Ovary (tissue), 9 donors: Measurements from ENCODE around the gene HOATZ. TPM values are rescaled to one million over a fixed set of nuclear protein-coding genes. Genes with fewer than 3 reads are reported as not detected.

Source experiments
- DNase-seq, 5 donors: peaks; one replicate each; pipeline ENCODE4 v3.0.0-alpha.2; 2019 to 2020
- H3K27ac ChIP-seq, 2 donors: fragments of 200-600 bp; one replicate each; pipeline versions ENCODE4 v1.5.1 to v1.8.0; 2019 to 2022
- H3K27me3 ChIP-seq: fragments of 200-600 bp; one replicate; pipeline ENCODE4 v1.8.0; 2022
- H3K36me3 ChIP-seq: fragments of 200-600 bp; sonication (generic); one replicate; pipeline ENCODE4 v1.5.1; 2019
- H3K4me1 ChIP-seq: one replicate; pipeline ENCODE4 v1.8.1; 2013; ENCODE audit warnings: mild to moderate bottlenecking, moderate library complexity; ENCODE audit not compliant: insufficient read depth
- H3K4me3 ChIP-seq: fragments of 200-600 bp; sonication (generic); one replicate; pipeline ENCODE4 v1.5.1; 2017
- H3K9me3 ChIP-seq, 2 donors: fragments of 200-600 bp in 1 of 2; sonication (generic) in 1 of 2; one replicate each; pipeline versions ENCODE4 v1.5.1 to v1.8.1; 2013 to 2019; ENCODE audit warnings: mild to moderate bottlenecking in 1 of 2, moderate library complexity in 1 of 2
- CTCF ChIP-seq, 3 donors: fragments of 450-650 bp in 2 of 3; fragments of 200-600 bp in 1 of 3; IDR thresholded peaks; one replicate each; pipeline versions ENCODE4 v1.5.1 to v1.8.0; 2016 to 2022; ENCODE audit warnings: antibody characterized with exemption in 3 of 3, mild to moderate bottlenecking in 1 of 3
- EP300 ChIP-seq: sonication (generic); formaldehyde crosslinking; IDR thresholded peaks from one replicate; pipeline ENCODE4 v1.6.1; 2017; ENCODE audit warnings: antibody characterized with exemption
- POLR2A ChIP-seq: fragments of 450-650 bp; IDR thresholded peaks from one replicate; pipeline ENCODE4 v1.6.1; 2017; ENCODE audit warnings: antibody characterized with exemption, mild to moderate bottlenecking, moderate library complexity
- WGBS, 3 donors: extraction: QIAGEN DNeasy Blood & Tissue Kit in 1 of 3; methylation state at CpG; one replicate each; pipeline versions ENCODE4 v1.1.5 to v1.1.7; 2013 to 2017; 5-methylcytosine and 5-hydroxymethylcytosine counted together
- intact Hi-C, 4 donors: fragments of 100-400 bp; cut with DNase I; formaldehyde crosslinking; loops; one replicate each; pipeline versions ENCODE4 v1.11.0 to v1.15.1; 2022 to 2023
- polyA plus RNA-seq, 2 donors: library from polyadenylated mRNA; stranded (reverse); fragments of 200-250 nt in 1 of 2; fragments of 350-450 nt in 1 of 2; fragmentation: Illumina TruSeq in 1 of 2; extraction: RNeasy Lipid Tissue Mini Kit (QIAGEN cat#74804) in 1 of 2; gene quantifications; one replicate each; pipeline ENCODE4 v1.2.3, GENCODE V29; 2013 to 2014
- total RNA-seq, 7 donors: library from RNA; depleted of rRNA in 2 of 7; stranded (reverse); fragments of >200 nt in 2 of 7; fragmentation: NEBNext Ultra II Directional in 3 of 7; extraction: Animal tissue kit (Norgen Biotek cat#: 25700) in 3 of 7; gene quantifications; one replicate each; pipeline versions ENCODE4 v1.1.0 to v1.2.4, GENCODE V29; 2016 to 2023
- donor health status: DM: no; HTN: no; CAD: no; lungs with moderate emphysema.
- donor health status: DM: no; HTN: no; CAD: no.
- donor health status: Bipolar disorder and iron deficiency.
- donor health status: DM: yes; HTN: yes; CAD: no.
- donor health status: DM: no; HTN: no; CAD: no.
- donor health status: DM: yes; HTN: yes; CAD: no.

Gene HOATZ
- total and polyA plus RNA-seq, 9 donors = 0.34 to 30.8 (median 1.9) TPM; not detected in 3

- Histone ChIP-seq H3K36me3 (no peaks in the 10 kb centered on the region), H3K9me3 (no peaks in the 10 kb centered on the region), H3K27ac (no peak overlapping the region), H3K4me1 (no peaks in the 10 kb centered on the region), H3K4me3 (no peak overlapping the region), H3K27me3 (no peaks in the 10 kb centered on the region)
- no peak for DNase-seq
- 84 to 91% (median 88%) methylated on average over 1 of the region's 1 CpG for WGBS, 3 donors
- TF ChIP-seq POLR2A (no peak), CTCF (IDR thresholded peaks at IDR 0.05) (no peak), EP300 (no peak)
- intact Hi-C loops = no loop called here
Measured at GRCh38 chr11:111472228-111472627, 42.4 kb upstream of the HOATZ start.

GRCh38 chr11:111474432-111474831 lies 40.1 kb upstream of the HOATZ start:
- Histone ChIP-seq H3K36me3 (no peaks in the 10 kb centered on the region), H3K4me1 (no peaks in the 10 kb centered on the region), H3K4me3 (no peak overlapping the region), H3K27ac (no peak overlapping the region), H3K27me3 (no peaks in the 10 kb centered on the region), H3K9me3 (no peaks in the 10 kb centered on the region)
- no peak for DNase-seq
- TF ChIP-seq CTCF (IDR thresholded peaks at IDR 0.05) (no peak), POLR2A (no peak), EP300 (no peak)
- intact Hi-C loops = no loop called here

GRCh38 chr11:111476366-111476765 lies 38.2 kb upstream of the HOATZ start:
- 38 to 45% (median 40%) methylated on average over 2 of the region's 2 CpGs for WGBS, 3 donors
- TF ChIP-seq EP300 (no peak), CTCF (IDR thresholded peaks at IDR 0.05) (no peak), POLR2A (no peak)
- H3K27ac ChIP-seq = no peak overlapping the region
- H3K36me3 ChIP-seq = no peaks in the 10 kb centered on the region
- H3K4me3 ChIP-seq = no peak overlapping the region
- intact Hi-C loops = no loop called here
- no peaks in the 10 kb centered on the region for H3K9me3 ChIP-seq
- H3K4me1 ChIP-seq = no peaks in the 10 kb centered on the region
- no peaks in the 10 kb centered on the region for H3K27me3 ChIP-seq
- no peak for DNase-seq

GRCh38 chr11:111476956-111477355 lies 37.6 kb upstream of the HOATZ start:
- no peaks in the 10 kb centered on the region for H3K36me3 ChIP-seq
- TF ChIP-seq CTCF (IDR thresholded peaks at IDR 0.05) (no peak), POLR2A (no peak), EP300 (no peak)
- 38 to 47% (median 44%) methylated on average over 3 of the region's 3 CpGs for WGBS, 3 donors
- H3K9me3 ChIP-seq = no peaks in the 10 kb centered on the region
- no peaks in the 10 kb centered on the region for H3K4me1 ChIP-seq
- no peak overlapping the region for H3K4me3 ChIP-seq
- H3K27ac ChIP-seq = no peak overlapping the region
- no peak for DNase-seq
- intact Hi-C loops = no loop called here
- H3K27me3 ChIP-seq = no peaks in the 10 kb centered on the region

GRCh38 chr11:111477898-111478297 lies 36.7 kb upstream of the HOATZ start:
- no peak for DNase-seq
- Histone ChIP-seq H3K27ac (no peak overlapping the region), H3K4me3 (no peak overlapping the region), H3K4me1 (no peaks in the 10 kb centered on the region), H3K27me3 (no peaks in the 10 kb centered on the region), H3K9me3 (no peaks in the 10 kb centered on the region), H3K36me3 (no peaks in the 10 kb centered on the region)
- TF ChIP-seq POLR2A (no peak), CTCF (IDR thresholded peaks at IDR 0.05) (no peak), EP300 (no peak)
- WGBS, 3 donors = 75 to 85% (median 80%) methylated on average over 2 of the region's 2 CpGs
- intact Hi-C loops = no loop called here
